ENCODE results near the gene CFP. TPM values are rescaled to one million over a fixed set of nuclear protein-coding genes. Genes with fewer than 3 reads are reported as not detected.
A peak's percentile ranks its signal among the peaks of the same experiment; 100 is the strongest.

Gene CFP
- total RNA-seq, 1 donor, result under 0.01 TPM

- peak; percentile 78 for DNase-seq (ENCODE audit: low read depth)
- H3K4me3 ChIP-seq (ENCODE audit: low read depth, low read length), result no peak overlapping the region
- no peak for TF ChIP-seq CTCF (IDR thresholded peaks at IDR 0.05; ENCODE audit: insufficient read depth, low read depth, low read length)
These were observed 52.3 kb downstream of the CFP start for GRCh38 chrX:47577424-47577823.

GRCh38 chrX:47576021-47576898, 53.5 kb downstream of the CFP start:
- DNase-seq (ENCODE audit: low read depth), result no peak
- no peak for TF ChIP-seq CTCF (IDR thresholded peaks at IDR 0.05; ENCODE audit: insufficient read depth, low read depth, low read length)
- no peak overlapping the region for H3K4me3 ChIP-seq (ENCODE audit: low read depth, low read length)

GRCh38 chrX:47574547-47575301, 55.0 kb downstream of the CFP start:
- H3K4me3 ChIP-seq (ENCODE audit: low read depth, low read length), result peak overlapping the region; percentile 32
- peak; percentile 47 for DNase-seq (ENCODE audit: low read depth)
- no peak for TF ChIP-seq CTCF (IDR thresholded peaks at IDR 0.05; ENCODE audit: insufficient read depth, low read depth, low read length)

- no peak for TF ChIP-seq CTCF (IDR thresholded peaks at IDR 0.05; ENCODE audit: insufficient read depth, low read depth, low read length)
- no peak for DNase-seq (ENCODE audit: low read depth)
- H3K4me3 ChIP-seq (ENCODE audit: low read depth, low read length), result peak overlapping the region; percentile 32
These were observed 55.6 kb downstream of the CFP start for GRCh38 chrX:47574076-47574546.

- H3K4me3 ChIP-seq (ENCODE audit: low read depth, low read length), result peak overlapping the region; percentile 7
- TF ChIP-seq CTCF (IDR thresholded peaks at IDR 0.05; ENCODE audit: insufficient read depth, low read depth, low read length), result no peak
- DNase-seq (ENCODE audit: low read depth), result peak; percentile 85
These were observed 56.2 kb downstream of the CFP start for GRCh38 chrX:47573341-47574075.

Small RNA genes lying within 50 kb of the gene (small RNA-seq; reads per million reads assigned to genes)
- not detected for gene MIR4769

Other genes with a start within 250 kb of the CFP start
- 7.7 and 12.5 TPM in 2 replicates for gene ZNF41, start 146.7 kb downstream of the CFP start, total RNA-seq
- gene ARAF, start 68.7 kb downstream of the CFP start, total RNA-seq, result 17.4 and 23.3 TPM in 2 replicates
- 331 and 493 TPM in 2 replicates for gene TIMP1, start 47.5 kb downstream of the CFP start, total RNA-seq
- gene SYN1, start 10.1 kb downstream of the CFP start, total RNA-seq, result 0.32 TPM in 1 of 2 replicates, not detected in the other
- gene ELK1, start 20.6 kb upstream of the CFP start, total RNA-seq, result 21.2 and 22.5 TPM in 2 replicates
- 91.5 and 101 TPM in 2 replicates for gene UXT, start 29.2 kb upstream of the CFP start, total RNA-seq
- 6.8 and 9.1 TPM in 2 replicates for gene ZNF81, start 207.0 kb upstream of the CFP start, total RNA-seq